Right atrium auricular region (tissue), 2 donors: ENCODE measurements around the gene WIPF3. TPM values are rescaled to one million over a fixed set of nuclear protein-coding genes. Genes with fewer than 3 reads are reported as not detected.

Source experiments
- DNase-seq: peaks from one replicate; pipeline ENCODE4 v3.0.0-alpha.2; 2019; ENCODE audit warnings: low spot score
- H3K27ac ChIP-seq, 2 donors: fragments of 200-600 bp; sonication (generic); 1 replicate in 1 of 2; 2 replicates in 1 of 2; pipeline ENCODE4 v1.5.1; 2016 to 2019
- H3K27me3 ChIP-seq, 2 donors: fragments of 200-600 bp; sonication (generic); one replicate each; pipeline versions ENCODE4 v1.5.1 to v1.6.0; 2017 to 2019
- H3K36me3 ChIP-seq: fragments of 200-600 bp; sonication (generic); one replicate; pipeline ENCODE4 v1.5.1; 2016
- H3K4me1 ChIP-seq, 2 donors: fragments of 200-600 bp; sonication (generic); one replicate each; pipeline versions ENCODE4 v1.5.1 to v1.6.0; 2017 to 2019
- H3K4me3 ChIP-seq, 2 donors: fragments of 200-600 bp; sonication (generic); 1 replicate in 1 of 2; 2 replicates in 1 of 2; pipeline ENCODE4 v1.5.1; 2017 to 2019; ENCODE audit warnings: mild to moderate bottlenecking in 1 of 2, moderate library complexity in 1 of 2
- H3K9me3 ChIP-seq, 2 donors: fragments of 200-600 bp; sonication (generic); one replicate each; pipeline ENCODE4 v1.5.1; 2019
- CTCF ChIP-seq, 2 donors: fragments of 200-600 bp; sonication (generic); IDR thresholded peaks; one replicate each; pipeline ENCODE4 v1.5.1; 2019; ENCODE audit warnings: antibody characterized with exemption in 2 of 2
- total RNA-seq, 2 donors: library from RNA; depleted of rRNA; stranded (reverse); fragments of >200 nt; gene quantifications; one replicate each; pipeline ENCODE4 v1.1.0, GENCODE V29; 2016

WIPF3 gene
- total RNA-seq, 2 donors from 2014 or later, result 1.3 to 2.9 TPM

GRCh38 chr7:29883462-29884398 is 77.4 kb downstream of the WIPF3 start:
- Histone ChIP-seq H3K9me3 (no peaks in the 10 kb centered on the region), H3K27me3 (no peaks in the 10 kb centered on the region), H3K4me3 (peak overlapping the region in 1 of 2 donors; percentile 20), H3K36me3 (no peaks in the 10 kb centered on the region), H3K4me1 (no peaks in the 10 kb centered on the region), H3K27ac (no peak overlapping the region)
- TF ChIP-seq CTCF (IDR thresholded peaks at IDR 0.05), result no peak
- no peak for DNase-seq

DNA sequence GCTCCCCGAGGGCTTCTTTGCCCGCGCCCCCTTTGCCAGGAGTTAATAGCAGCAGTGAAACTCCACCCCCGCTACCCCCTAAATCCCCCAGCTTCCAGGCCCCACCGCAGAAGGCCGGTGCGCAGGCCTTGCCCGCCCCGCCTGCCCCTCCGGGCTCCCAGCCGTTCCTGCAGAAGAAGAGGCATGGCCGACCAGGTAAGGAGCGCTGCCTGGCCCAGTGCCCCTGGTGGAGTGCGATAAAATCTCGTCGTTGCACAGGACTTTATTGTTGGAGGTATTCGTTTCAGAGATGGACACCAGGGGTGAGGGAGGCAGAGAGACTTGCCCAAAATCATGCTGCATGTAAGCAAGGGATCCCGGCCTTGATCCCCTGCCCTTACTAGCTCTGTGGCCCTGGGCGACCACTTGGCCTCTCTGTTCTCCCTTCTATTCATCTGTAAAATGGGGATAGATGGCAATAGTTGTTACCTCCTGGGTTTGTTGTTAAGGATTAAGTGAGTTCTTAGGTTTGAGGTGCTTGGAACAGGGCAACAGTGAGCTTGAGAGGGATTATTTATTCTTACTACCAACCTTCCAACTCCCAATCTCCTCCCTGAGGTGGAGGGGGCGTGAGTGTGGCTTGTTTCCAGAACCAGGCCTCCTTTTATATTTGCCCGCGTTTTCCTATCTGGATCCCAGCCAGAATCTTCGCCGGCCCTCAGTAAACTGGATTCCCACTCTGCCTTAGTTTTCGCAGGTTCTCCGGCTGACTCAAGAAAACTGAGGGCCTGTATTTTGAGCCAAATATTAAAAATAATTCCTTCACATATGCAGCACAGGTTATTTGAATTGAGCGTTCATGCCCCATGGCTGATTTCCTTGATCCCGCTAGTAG is 78.3 kb downstream of the WIPF3 start:
- no peak for TF ChIP-seq CTCF (IDR thresholded peaks at IDR 0.05)
- H3K27ac ChIP-seq, result no peak overlapping the region

GRCh38 chr7:29885626-29886025 is 79.3 kb downstream of the WIPF3 start:
- no peak overlapping the region for H3K4me3 ChIP-seq
- no peaks in the 10 kb centered on the region for H3K4me1 ChIP-seq
- no peaks in the 10 kb centered on the region for H3K27me3 ChIP-seq
- TF ChIP-seq CTCF (IDR thresholded peaks at IDR 0.05), result no peak
- H3K9me3 ChIP-seq, result no peaks in the 10 kb centered on the region
- DNase-seq, result no peak
- H3K36me3 ChIP-seq, result no peaks in the 10 kb centered on the region
- H3K27ac ChIP-seq, result no peak overlapping the region

More for the DNA sequence above, 78.3 kb downstream of the WIPF3 start:
- H3K4me1 ChIP-seq, result no peaks in the 10 kb centered on the region
- no peaks in the 10 kb centered on the region for H3K9me3 ChIP-seq
- DNase-seq, result no peak
- no peaks in the 10 kb centered on the region for H3K36me3 ChIP-seq
- no peaks in the 10 kb centered on the region for H3K27me3 ChIP-seq
- peak overlapping the region in 1 of 2 donors; percentile 20 for H3K4me3 ChIP-seq

DNA sequence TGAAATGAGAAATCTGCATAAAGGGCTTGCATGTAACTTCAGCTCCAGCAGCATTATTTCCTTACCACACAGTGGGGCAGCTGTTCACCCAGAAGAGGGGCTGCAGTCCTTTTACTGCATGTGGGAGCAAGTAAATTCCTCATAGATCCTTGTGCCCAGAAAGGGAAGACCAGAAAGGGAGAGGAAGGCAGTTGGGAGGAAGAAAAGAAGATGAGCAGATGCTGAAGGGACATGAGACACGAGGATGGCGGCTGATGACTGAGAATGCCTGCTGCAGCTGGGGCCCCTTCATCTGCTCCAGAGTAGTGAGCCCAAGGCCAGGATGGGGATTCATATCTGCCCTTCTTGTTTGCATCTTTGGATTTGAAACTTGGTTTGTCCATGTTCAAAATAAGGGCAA is 80.5 kb downstream of the WIPF3 start:
- Histone ChIP-seq H3K36me3 (no peaks in the 10 kb centered on the region), H3K9me3 (no peaks in the 10 kb centered on the region), H3K27me3 (no peaks in the 10 kb centered on the region), H3K27ac (no peak overlapping the region), H3K4me1 (no peaks in the 10 kb centered on the region), H3K4me3 (no peak overlapping the region)
- DNase-seq, result no peak
- TF ChIP-seq CTCF (IDR thresholded peaks at IDR 0.05), result no peak

- Histone ChIP-seq H3K9me3 (no peaks in the 10 kb centered on the region), H3K27ac (no peak overlapping the region), H3K4me1 (no peaks in the 10 kb centered on the region), H3K36me3 (no peaks in the 10 kb centered on the region), H3K4me3 (no peak overlapping the region), H3K27me3 (no peaks in the 10 kb centered on the region)
- no peak for TF ChIP-seq CTCF (IDR thresholded peaks at IDR 0.05)
- DNase-seq, result no peak
These were observed 81.7 kb downstream of the WIPF3 start for GRCh38 chr7:29888006-29888405.
